Measurements from ENCODE around the gene NUMB.

The NUMB gene

GRCh38 chr14:73474952-73475351 is 16.6 kb upstream of the NUMB start:
- H3K4me3 ChIP-seq (ENCODE audit: low read depth, low read length), result no peak overlapping the region
- DNase-seq (ENCODE audit: low read depth), result no peak
- TF ChIP-seq CTCF (IDR thresholded peaks at IDR 0.05; ENCODE audit: low read depth, low read length, missing control alignments), result no peak

- peak; percentile 60 for DNase-seq (ENCODE audit: low read depth)
- H3K4me3 ChIP-seq (ENCODE audit: low read depth, low read length), result no peak overlapping the region
- peak; percentile 53 for TF ChIP-seq CTCF (IDR thresholded peaks at IDR 0.05; ENCODE audit: low read depth, low read length, missing control alignments)
Measured at GRCh38 chr14:73472185-73473114, 14.1 kb upstream of the NUMB start.

GRCh38 chr14:73471582-73472184 is 13.3 kb upstream of the NUMB start:
- no peak for DNase-seq (ENCODE audit: low read depth)
- no peak for TF ChIP-seq CTCF (IDR thresholded peaks at IDR 0.05; ENCODE audit: low read depth, low read length, missing control alignments)
- H3K4me3 ChIP-seq (ENCODE audit: low read depth, low read length), result no peak overlapping the region

GRCh38 chr14:73468828-73469375 is 10.6 kb upstream of the NUMB start:
- no peak overlapping the region for H3K4me3 ChIP-seq (ENCODE audit: low read depth, low read length)
- DNase-seq (ENCODE audit: low read depth), result no peak
- TF ChIP-seq CTCF (IDR thresholded peaks at IDR 0.05; ENCODE audit: low read depth, low read length, missing control alignments), result no peak

- TF ChIP-seq CTCF (IDR thresholded peaks at IDR 0.05; ENCODE audit: low read depth, low read length, missing control alignments), result no peak
- no peak overlapping the region for H3K4me3 ChIP-seq (ENCODE audit: low read depth, low read length)
- no peak for DNase-seq (ENCODE audit: low read depth)
Measured at GRCh38 chr14:73467800-73468199, 9.5 kb upstream of the NUMB start.

- H3K4me3 ChIP-seq (ENCODE audit: low read depth, low read length), result no peak overlapping the region
- TF ChIP-seq CTCF (IDR thresholded peaks at IDR 0.05; ENCODE audit: low read depth, low read length, missing control alignments), result no peak
- DNase-seq (ENCODE audit: low read depth), result no peak
Measured at GRCh38 chr14:73467377-73467776, 9.0 kb upstream of the NUMB start.
